Ishikawa (cell line): ENCODE measurements around the gene MAP3K5.

Experiments used
- CEBPB ChIP-seq: IDR thresholded peaks from 2 replicates; pipeline ENCODE4 v1.6.1; 2012
- CREB1 ChIP-seq: IDR thresholded peaks from 2 replicates; pipeline ENCODE4 v1.6.1; 2012; ENCODE audit warnings: low read depth
- EGR1 ChIP-seq: IDR thresholded peaks from 2 replicates; pipeline ENCODE4 v1.6.1; 2012
- EP300 ChIP-seq: IDR thresholded peaks from 2 replicates; pipeline ENCODE4 v1.6.1; 2012; ENCODE audit warnings: borderline replicate concordance
- FOXM1 ChIP-seq: IDR thresholded peaks from 2 replicates; pipeline ENCODE4 v1.6.1; 2012; ENCODE audit warnings: low read depth, borderline replicate concordance
- NFIC ChIP-seq: IDR thresholded peaks from 2 replicates; pipeline ENCODE4 v1.6.1; 2012
- RAD21 ChIP-seq: IDR thresholded peaks from 2 replicates; pipeline ENCODE4 v1.6.1; 2012; ENCODE audit warnings: low read depth
- REST ChIP-seq: IDR thresholded peaks from 2 replicates; pipeline ENCODE4 v1.6.1; 2012; ENCODE audit warnings: low read depth, mild to moderate bottlenecking
- TAF1 ChIP-seq: IDR thresholded peaks from 2 replicates; pipeline ENCODE4 v1.6.1; 2012; ENCODE audit warnings: low read depth, mild to moderate bottlenecking
- YY1 ChIP-seq: IDR thresholded peaks from 2 replicates; pipeline ENCODE4 v1.6.1; 2012; ENCODE audit warnings: low read depth

- no peak for TF ChIP-seq RAD21
- TF ChIP-seq CREB1, result no peak
- no peak for TF ChIP-seq EGR1
- no peak for TF ChIP-seq YY1
- no peak for TF ChIP-seq TAF1
- no peak for TF ChIP-seq EP300
- no peak for TF ChIP-seq REST
- TF ChIP-seq NFIC, result no peak
- TF ChIP-seq CEBPB, result no peak
- TF ChIP-seq FOXM1, result no peak
Measured at GRCh38 chr6:136571496-136571895, 220.8 kb downstream of the MAP3K5 start.
